IPS-18c (cell line): Measurements from ENCODE around the gene MAGEH1.
A peak's percentile ranks its signal among the peaks of the same experiment; 100 is the strongest.

ENCODE experiments used
- H3K4me3 ChIP-seq: 2 replicates; pipeline ENCODE4 v1.7.0; 2013; ENCODE audit warnings: low read depth, mild to moderate bottlenecking, low read length, moderate library complexity; ENCODE audit not compliant: insufficient read depth
- H3K9me3 ChIP-seq: one replicate; pipeline ENCODE4 v1.6.1; 2013; ENCODE audit warnings: mild to moderate bottlenecking, low read length, moderate library complexity; ENCODE audit not compliant: control insufficient read depth, insufficient read depth

Gene MAGEH1

DNA sequence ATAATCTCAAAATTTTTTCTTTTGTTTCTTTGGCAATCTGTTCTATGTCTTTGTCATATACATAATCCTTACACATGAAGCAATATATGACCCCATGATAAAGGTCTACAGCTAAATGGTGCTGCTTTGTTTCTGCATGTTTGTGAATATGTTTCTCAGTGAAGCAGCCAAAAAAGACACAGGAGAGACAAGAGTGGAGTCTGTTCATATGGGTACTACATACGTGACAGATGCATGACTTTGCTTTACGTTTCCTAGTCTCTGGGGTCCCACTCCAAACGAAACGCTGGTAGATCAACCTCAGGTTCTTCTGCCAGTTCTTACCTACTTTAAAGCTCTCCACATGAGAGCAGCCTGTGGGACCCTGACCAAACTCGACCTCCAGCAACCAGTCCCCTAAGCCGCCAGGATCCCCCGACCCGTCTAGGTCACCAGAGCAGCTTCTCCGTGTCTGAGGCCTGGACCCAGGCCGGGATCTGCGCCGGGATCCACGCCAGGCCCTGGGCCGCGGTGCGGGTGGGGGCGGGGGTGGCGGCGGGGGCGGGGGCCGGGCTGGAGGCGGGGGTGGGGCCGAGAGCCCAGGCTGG lies 36.2 kb downstream of the MAGEH1 start:
- Histone ChIP-seq H3K9me3 (peaks cover 10% of the 10 kb centered on the region), H3K4me3 (peak overlapping the region; percentile 38)

DNA sequence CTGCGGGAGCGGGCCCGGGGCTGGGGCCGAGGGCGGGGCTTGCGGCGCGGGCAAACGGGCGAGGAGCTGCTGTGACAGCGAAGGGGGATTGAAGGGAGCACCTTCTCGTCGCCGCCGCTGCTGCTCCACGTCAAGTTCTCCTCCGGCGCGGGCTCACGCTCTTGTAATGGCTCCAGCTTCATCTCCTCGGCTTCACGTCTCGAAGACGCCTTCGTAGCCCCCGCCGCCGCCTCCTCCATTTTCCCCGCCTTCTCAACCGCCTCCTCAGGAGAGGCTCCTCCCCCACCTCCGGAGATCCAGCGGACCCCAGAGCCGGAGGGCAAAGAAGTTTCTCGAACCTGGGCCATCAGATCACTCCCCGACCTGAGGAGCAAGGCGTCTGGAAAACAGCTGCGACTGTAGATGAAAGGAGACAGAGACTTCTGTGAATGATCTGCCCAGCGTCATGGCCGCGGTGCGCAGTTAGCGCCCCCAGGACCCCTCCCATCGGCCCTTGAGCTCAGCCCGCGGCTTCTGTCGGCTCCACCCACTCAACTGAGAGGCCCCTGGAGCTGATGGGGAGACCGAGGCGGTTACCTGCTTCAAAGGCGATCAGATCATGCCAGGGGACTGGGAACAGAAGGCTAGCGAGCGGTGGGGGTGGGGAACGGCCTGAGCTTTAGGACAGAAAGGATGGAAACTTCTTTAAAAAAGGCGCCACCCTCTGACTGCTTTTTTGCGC lies 36.8 kb downstream of the MAGEH1 start:
- Histone ChIP-seq H3K4me3 (peak overlapping the region; percentile 59), H3K9me3 (peaks cover 10% of the 10 kb centered on the region)

DNA sequence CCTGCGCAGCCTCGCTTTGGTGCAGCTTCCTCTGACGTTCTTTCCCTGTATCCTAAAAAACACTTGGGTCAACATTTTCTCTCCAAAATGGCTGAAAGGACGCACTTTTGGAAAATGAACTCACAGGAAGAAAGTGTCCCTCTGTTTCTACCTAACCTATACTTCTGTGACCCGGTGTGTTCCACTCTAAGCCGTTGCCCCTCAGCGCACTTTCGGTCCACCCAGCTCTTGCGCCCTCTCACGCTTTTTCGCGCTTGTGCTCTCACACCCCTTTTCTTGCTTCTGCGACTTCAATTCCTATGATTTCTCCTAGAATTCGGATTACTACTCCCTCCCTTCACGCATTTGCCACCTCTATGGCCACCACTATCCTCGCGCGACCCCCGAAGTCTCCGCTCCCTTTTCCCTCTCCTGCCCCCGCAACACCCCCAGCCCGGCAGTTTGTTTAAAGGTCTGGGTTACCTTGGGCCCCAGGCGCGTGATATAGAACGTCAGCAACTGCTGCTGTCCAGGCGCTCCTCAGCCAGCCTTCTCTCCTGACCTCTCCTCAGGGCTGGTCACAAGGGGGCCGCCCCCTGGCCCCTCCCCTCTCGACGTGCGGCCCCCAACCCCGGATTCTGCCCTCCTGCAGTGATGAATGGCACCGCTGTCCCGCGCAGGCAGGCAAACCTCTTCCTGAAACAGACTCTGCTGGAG lies 37.5 kb downstream of the MAGEH1 start, which contains the start of gene USP51:
USP51 (minus strand) TSS at position 535 of the 696 bp plus-strand sequence. CDS start 909 bp downstream, outside the sequence.
- H3K4me3 ChIP-seq = peak within 1 kb of the TSS; percentile 59
- peaks cover 10% of the 10 kb centered on the region for H3K9me3 ChIP-seq

DNA sequence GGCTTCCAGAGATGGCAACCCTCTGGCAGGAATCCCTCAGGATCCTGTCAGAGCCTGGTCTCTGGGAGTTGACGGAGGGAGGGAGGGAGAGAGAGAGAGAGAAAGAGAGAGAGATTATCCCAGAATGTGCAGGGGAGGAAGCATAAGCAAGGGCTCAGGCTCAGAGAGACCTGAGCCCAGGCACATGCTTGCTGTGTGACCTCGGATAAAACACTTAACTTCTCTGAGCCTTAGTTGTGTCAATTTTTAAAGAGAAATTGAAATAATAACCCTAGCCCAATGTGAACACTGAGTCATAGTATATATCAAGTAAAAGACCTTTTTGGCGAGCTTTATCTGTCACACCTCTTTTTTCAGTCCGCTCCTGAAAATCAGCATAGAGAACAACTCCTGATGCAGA lies 38.2 kb downstream of the MAGEH1 start:
- H3K4me3 ChIP-seq = peak overlapping the region; percentile 59
- peaks cover 6% of the 10 kb centered on the region for H3K9me3 ChIP-seq

DNA sequence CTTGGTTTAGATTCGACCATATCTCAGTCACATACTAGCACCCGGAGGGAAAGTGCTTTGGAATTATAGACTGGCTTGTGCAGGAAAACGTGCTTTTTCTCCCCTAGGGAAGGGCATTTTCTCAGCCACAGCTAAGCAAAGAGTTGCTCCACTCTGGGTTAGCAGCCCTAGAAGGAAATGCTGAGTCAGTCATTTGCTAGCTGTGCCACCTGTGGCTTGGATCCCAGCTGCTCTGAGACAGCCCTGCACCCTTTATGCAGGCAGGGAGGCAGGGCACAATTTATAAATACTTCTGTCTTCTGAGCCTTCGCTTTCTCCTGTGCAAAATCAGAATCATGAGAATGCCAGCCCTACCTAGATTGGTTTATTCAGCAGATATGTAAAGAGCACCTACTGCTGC lies 39.0 kb downstream of the MAGEH1 start:
- Histone ChIP-seq H3K4me3 (no peak overlapping the region), H3K9me3 (peaks cover 6% of the 10 kb centered on the region)
